SK-N-SH treated with all-trans-retinoic acid at 6 μM for 48 hours (cell line): ENCODE results near the gene KIF4A.

ENCODE experiments used
- ATAC-seq: fragments of 200-7000 bp; cut with Tn5 transposase; 3 replicates; pipeline ENCODE4 v1.9.1; 2020; ENCODE audit warnings: mild to moderate bottlenecking, moderate library complexity
- ARNTL ChIP-seq: fragments of 450-650 bp; formaldehyde crosslinking; IDR thresholded peaks from 2 replicates; pipeline ENCODE4 v1.5.0; 2020; ENCODE audit warnings: low read depth, mild to moderate bottlenecking, moderate library complexity, borderline replicate concordance
- BACH2 ChIP-seq: fragments of 250-450 bp; sonication (Bioruptor Pico); IDR thresholded peaks from 2 replicates; pipeline ENCODE4 v1.9.0; 2021; ENCODE audit warnings: mild to moderate bottlenecking, borderline replicate concordance
- CREB5 ChIP-seq: fragments of 250-450 bp; sonication (Bioruptor Pico); IDR thresholded peaks from 2 replicates; pipeline ENCODE4 v1.5.1; 2020; ENCODE audit warnings: low read depth, mild to moderate bottlenecking, moderate library complexity
- CSDC2 ChIP-seq: fragments of 250-450 bp; sonication (Bioruptor Pico); IDR thresholded peaks from 2 replicates; pipeline ENCODE4 v1.5.0; 2020; ENCODE audit warnings: mild to moderate bottlenecking, moderate library complexity
- CSRNP3 ChIP-seq: fragments of 250-450 bp; sonication (Bioruptor Pico); IDR thresholded peaks from 2 replicates; pipeline ENCODE4 v1.5.1; 2021; ENCODE audit warnings: mild to moderate bottlenecking, moderate library complexity
- GLIS3 ChIP-seq: fragments of 250-450 bp; sonication (Bioruptor Pico); IDR thresholded peaks from 2 replicates; pipeline ENCODE4 v1.5.0; 2020; ENCODE audit warnings: mild to moderate bottlenecking, moderate library complexity
- ISL1 ChIP-seq: fragments of 250-450 bp; sonication (Bioruptor Pico); IDR thresholded peaks from 2 replicates; pipeline ENCODE4 v2.1.2; 2022; ENCODE audit warnings: mild to moderate bottlenecking, moderate library complexity
- OSR1 ChIP-seq: fragments of 250-450 bp; sonication (Bioruptor Pico); IDR thresholded peaks from 2 replicates; pipeline ENCODE4 v1.8.0; 2022; ENCODE audit warnings: moderate library complexity, mild to moderate bottlenecking, inconsistent platforms
- PATZ1 ChIP-seq: fragments of 250-450 bp; sonication (Bioruptor Pico); IDR thresholded peaks from 2 replicates; pipeline ENCODE4 v1.8.0; 2020; ENCODE audit warnings: mild to moderate bottlenecking, moderate library complexity, borderline replicate concordance
- RARB ChIP-seq: fragments of 250-450 bp; sonication (Bioruptor Pico); IDR thresholded peaks from 2 replicates; pipeline ENCODE4 v1.8.0; 2021; ENCODE audit warnings: mild to moderate bottlenecking, moderate library complexity
- SNAI2 ChIP-seq: fragments of 250-450 bp; sonication (Bioruptor Pico); IDR thresholded peaks from 2 replicates; pipeline ENCODE4 v1.5.0; 2020; ENCODE audit warnings: mild to moderate bottlenecking, moderate library complexity
- TCF4 ChIP-seq: fragments of 250-450 bp; sonication (Bioruptor Pico); IDR thresholded peaks from 2 replicates; pipeline ENCODE4 v1.8.0; 2021; ENCODE audit warnings: mild to moderate bottlenecking, moderate library complexity, borderline replicate concordance
- TOX ChIP-seq: fragments of 250-450 bp; sonication (Bioruptor Pico); IDR thresholded peaks from 2 replicates; pipeline ENCODE4 v1.8.0; 2021; ENCODE audit warnings: mild to moderate bottlenecking, moderate library complexity, borderline replicate concordance
- TSHZ2 ChIP-seq: fragments of 250-450 bp; sonication (Bioruptor Pico); IDR thresholded peaks from 2 replicates; pipeline ENCODE4 v1.5.0; 2020; ENCODE audit warnings: mild to moderate bottlenecking, moderate library complexity
- ZC3H10 ChIP-seq: fragments of 250-450 bp; sonication (Bioruptor Pico); IDR thresholded peaks from 2 replicates; pipeline ENCODE4 v1.5.1; 2021; ENCODE audit warnings: mild to moderate bottlenecking, moderate library complexity
- ZFP3 ChIP-seq: fragments of 250-450 bp; sonication (Bioruptor Pico); IDR thresholded peaks from 2 replicates; pipeline ENCODE4 v1.5.0; 2020; ENCODE audit warnings: mild to moderate bottlenecking, moderate library complexity
- ZFP30 ChIP-seq: fragments of 450-650 bp; formaldehyde crosslinking; IDR thresholded peaks from 2 replicates; pipeline ENCODE4 v1.5.0; 2022; ENCODE audit warnings: mild to moderate bottlenecking, moderate library complexity
- ZNF565 ChIP-seq: fragments of 450-650 bp; formaldehyde crosslinking; conservative IDR thresholded peaks from 2 replicates; pipeline ENCODE4 v1.5.0; 2020; ENCODE audit warnings: low read depth, mild to moderate bottlenecking, moderate library complexity
- ZNF70 ChIP-seq: fragments of 450-650 bp; formaldehyde crosslinking; IDR thresholded peaks from 2 replicates; pipeline ENCODE4 v1.5.0; 2020; ENCODE audit warnings: mild to moderate bottlenecking, moderate library complexity
- ZNF8 ChIP-seq: fragments of 450-650 bp; formaldehyde crosslinking; IDR thresholded peaks from 2 replicates; pipeline ENCODE4 v1.5.0; 2020; ENCODE audit warnings: mild to moderate bottlenecking, moderate library complexity

KIF4A gene

GRCh38 chrX:70437921-70438665, 148.2 kb downstream of the KIF4A start:
- TF ChIP-seq ZFP3 (CRISPR knock-in tag) (no peak), GLIS3 (no peak), CREB5 (CRISPR knock-in tag) (no peak), ZC3H10 (CRISPR knock-in tag) (no peak), PATZ1 (no peak), ISL1 (CRISPR knock-in tag) (no peak), ARNTL (CRISPR knock-in tag) (no peak), TSHZ2 (CRISPR knock-in tag) (no peak), CSDC2 (CRISPR knock-in tag) (no peak)
- ATAC-seq = no peak

- no peak for TF ChIP-seq ZC3H10 (CRISPR knock-in tag)
- no peak for TF ChIP-seq BACH2
- no peak for TF ChIP-seq ZFP3 (CRISPR knock-in tag)
- TF ChIP-seq CSDC2 (CRISPR knock-in tag) = no peak
- TF ChIP-seq GLIS3 = no peak
- no peak for TF ChIP-seq CSRNP3 (CRISPR knock-in tag)
- no peak for TF ChIP-seq RARB
- TF ChIP-seq TOX (CRISPR knock-in tag) = no peak
- TF ChIP-seq ZFP30 = no peak
- no peak for TF ChIP-seq TCF4 (CRISPR knock-in tag)
- TF ChIP-seq ARNTL (CRISPR knock-in tag) = no peak
- no peak for TF ChIP-seq ZNF565 (CRISPR knock-in tag)
- TF ChIP-seq OSR1 (CRISPR knock-in tag) = no peak
- no peak for TF ChIP-seq ZNF70 (CRISPR knock-in tag)
- no peak for TF ChIP-seq ZNF8 (CRISPR knock-in tag)
- TF ChIP-seq CREB5 (CRISPR knock-in tag) = no peak
- no peak for TF ChIP-seq PATZ1
- no peak for TF ChIP-seq SNAI2 (CRISPR knock-in tag)
- ATAC-seq = no peak
Observed at GRCh38 chrX:70439016-70439415, 149.1 kb downstream of the KIF4A start.
